ENCODE data around the gene G3BP2. TPM values are rescaled to one million over a fixed set of nuclear protein-coding genes. Genes with fewer than 3 reads are reported as not detected.

G3BP2 gene
- total and polyA plus RNA-seq, 2 donors (not counting 1 experiment from before 2014, with no cell fraction given): 33.0 to 154 TPM

DNA sequence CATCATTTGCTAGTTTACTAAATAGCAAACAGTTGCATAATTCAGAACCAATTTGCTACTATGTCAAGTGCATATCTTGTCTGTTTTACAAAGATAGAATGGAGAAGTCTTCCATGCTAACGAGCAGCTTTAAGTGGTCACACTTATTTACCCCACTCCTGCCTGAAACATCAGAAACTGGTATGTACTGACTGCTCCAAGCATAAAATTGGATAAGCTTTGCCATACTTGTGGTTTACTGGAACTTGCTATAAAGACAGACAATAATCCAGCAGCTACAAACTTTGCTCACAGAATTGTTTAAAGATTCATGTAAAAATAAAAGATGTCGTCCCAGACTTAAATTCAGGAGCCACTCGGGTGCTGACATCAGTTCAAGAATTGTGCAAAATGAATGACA, 29.6 kb downstream of the G3BP2 start:
- Histone ChIP-seq H3K36me3 (replicated peaks in 1 of 2; ENCODE audit: control extremely low read depth in 1 of 2, control insufficient read depth in 1 of 2, extremely low read depth in 1 of 2, insufficient read depth in 2 of 2, low read length in 1 of 2) (peaks cover 23 to 44% of the 10 kb centered on the region in 2 experiments), H3K9me3 (ENCODE audit: control extremely low read depth in 1 of 3, control insufficient read depth in 2 of 3, insufficient read depth in 1 of 3, low read length in 2 of 3) (no peaks in the 10 kb centered on the region), H3K79me2 (ENCODE audit: control insufficient read depth, insufficient read depth, low read length) (no peaks in the 10 kb centered on the region), H4K20me1 (ENCODE audit: control insufficient read depth, insufficient read depth, low read length, poor library complexity, severe bottlenecking) (peaks cover under 1% of the 10 kb centered on the region), H3K27ac (ENCODE audit: low read length in 2 of 2) (no peak overlapping the region), H3K4me2 (replicated peaks; ENCODE audit: low read depth, low read length, poor library complexity, severe bottlenecking) (no peak overlapping the region), H3K9ac (ENCODE audit: low read length) (no peak overlapping the region), H3K4me1 (ENCODE audit: control insufficient read depth in 2 of 2, insufficient read depth in 2 of 2, low read length in 2 of 2) (no peaks in the 10 kb centered on the region), H3K4me3 (ENCODE audit: control extremely low read depth in 1 of 5, extremely low read depth in 1 of 5, insufficient read depth in 1 of 5, low read depth in 2 of 5, low read length in 4 of 5) (no peak overlapping the region), H3K27me3 (replicated peaks in 1 of 4; ENCODE audit: control extremely low read depth in 1 of 4, control insufficient read depth in 3 of 4, insufficient read depth in 4 of 4, low read length in 3 of 4) (no peaks in the 10 kb centered on the region), H2AFZ (ENCODE audit: insufficient read depth, low read depth, low read length, poor library complexity, severe bottlenecking) (no peak overlapping the region)
- Mint-ChIP-seq H3K27me3 (no peaks in the 10 kb centered on the region), H3K27ac (no peak overlapping the region), H3K9me3 (ENCODE audit: insufficient read depth) (no peaks in the 10 kb centered on the region), H3K4me1 (no peaks in the 10 kb centered on the region), H3K4me3 (no peak overlapping the region)
- POLR2A ChIA-PET: no interaction called here
- CTCF ChIA-PET: interaction anchor here (0.5 to 1.4 kb wide), 3 partner anchors 24 to 90 kb away, joined by 3 to 5 read pairs (median 4); no protein-coding TSS in a partner anchor
- 89% methylated on average over 2 of the region's 3 CpGs for WGBS (ENCODE audit: insufficient coverage)
- intact Hi-C loops (cut with micrococcal nuclease): no loop called here
- no peak for ATAC-seq (ENCODE audit: low read depth)
- TF ChIP-seq, protein P1, sequence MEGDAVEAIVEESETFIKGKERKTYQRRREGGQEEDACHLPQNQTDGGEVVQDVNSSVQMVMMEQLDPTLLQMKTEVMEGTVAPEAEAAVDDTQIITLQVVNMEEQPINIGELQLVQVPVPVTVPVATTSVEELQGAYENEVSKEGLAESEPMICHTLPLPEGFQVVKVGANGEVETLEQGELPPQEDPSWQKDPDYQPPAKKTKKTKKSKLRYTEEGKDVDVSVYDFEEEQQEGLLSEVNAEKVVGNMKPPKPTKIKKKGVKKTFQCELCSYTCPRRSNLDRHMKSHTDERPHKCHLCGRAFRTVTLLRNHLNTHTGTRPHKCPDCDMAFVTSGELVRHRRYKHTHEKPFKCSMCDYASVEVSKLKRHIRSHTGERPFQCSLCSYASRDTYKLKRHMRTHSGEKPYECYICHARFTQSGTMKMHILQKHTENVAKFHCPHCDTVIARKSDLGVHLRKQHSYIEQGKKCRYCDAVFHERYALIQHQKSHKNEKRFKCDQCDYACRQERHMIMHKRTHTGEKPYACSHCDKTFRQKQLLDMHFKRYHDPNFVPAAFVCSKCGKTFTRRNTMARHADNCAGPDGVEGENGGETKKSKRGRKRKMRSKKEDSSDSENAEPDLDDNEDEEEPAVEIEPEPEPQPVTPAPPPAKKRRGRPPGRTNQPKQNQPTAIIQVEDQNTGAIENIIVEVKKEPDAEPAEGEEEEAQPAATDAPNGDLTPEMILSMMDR (IDR thresholded peaks at IDR 0.05): no peak
- no peak for TF ChIP-seq EZH2 (IDR thresholded peaks at IDR 0.05; ENCODE audit: borderline replicate concordance, insufficient read depth, low read depth, low read length, poor library complexity, severe bottlenecking)
- DNase-seq: no peak

DNA sequence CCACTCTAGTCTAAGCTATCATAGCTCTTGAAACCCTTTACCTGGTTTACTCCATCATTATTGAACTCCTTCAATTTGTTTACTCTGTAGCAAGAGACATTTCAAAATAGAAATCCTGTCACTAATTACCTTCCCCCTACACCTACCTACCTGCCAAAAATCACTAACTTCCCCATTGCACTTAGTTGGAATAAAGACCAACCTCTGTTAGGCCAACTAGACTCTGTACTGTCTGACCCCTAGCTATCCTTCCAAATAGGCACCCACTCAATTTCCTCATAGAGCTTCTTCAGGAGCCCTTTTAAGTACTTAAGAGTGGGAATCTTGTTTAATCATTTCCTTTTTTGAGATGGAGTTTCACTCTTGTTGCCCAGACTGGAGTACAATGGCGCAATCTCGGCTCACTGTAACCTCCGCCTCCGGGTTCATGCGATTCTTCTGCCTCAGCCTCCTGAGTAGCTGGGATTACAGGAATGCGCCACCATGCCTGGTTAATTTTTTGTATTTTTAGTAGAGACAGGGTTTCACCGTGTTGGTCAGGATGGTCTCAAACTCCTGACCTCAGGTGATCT, 34.0 kb downstream of the G3BP2 start:
- no peak overlapping the region for H3K4me3 Mint-ChIP-seq

More for the DNA sequence above, 34.0 kb downstream of the G3BP2 start:
- DNase-seq (no peak), ATAC-seq (ENCODE audit: low read depth) (no peak)
- intact Hi-C loops (cut with micrococcal nuclease): loop anchor here (10.0 kb wide), 1 partner anchor 306 kb away; the partner anchor contains the start of gene NAAA
- Histone ChIP-seq H3K4me2 (replicated peaks; ENCODE audit: low read depth, low read length, poor library complexity, severe bottlenecking) (no peak overlapping the region), H4K20me1 (ENCODE audit: control insufficient read depth, insufficient read depth, low read length, poor library complexity, severe bottlenecking) (no peaks in the 10 kb centered on the region), H3K9me3 (ENCODE audit: control extremely low read depth in 1 of 3, control insufficient read depth in 2 of 3, insufficient read depth in 1 of 3, low read length in 2 of 3) (no peaks in the 10 kb centered on the region), H3K4me3 (ENCODE audit: control extremely low read depth in 1 of 5, extremely low read depth in 1 of 5, insufficient read depth in 1 of 5, low read depth in 2 of 5, low read length in 4 of 5) (no peak overlapping the region), H3K4me1 (ENCODE audit: control insufficient read depth in 2 of 2, insufficient read depth in 2 of 2, low read length in 2 of 2) (no peaks in the 10 kb centered on the region), H3K36me3 (replicated peaks in 1 of 2; ENCODE audit: control extremely low read depth in 1 of 2, control insufficient read depth in 1 of 2, extremely low read depth in 1 of 2, insufficient read depth in 2 of 2, low read length in 1 of 2) (peaks cover 2 to 3% of the 10 kb centered on the region in 2 experiments), H3K27me3 (replicated peaks in 1 of 4; ENCODE audit: control extremely low read depth in 1 of 4, control insufficient read depth in 3 of 4, insufficient read depth in 4 of 4, low read length in 3 of 4) (no peaks in the 10 kb centered on the region), H3K79me2 (ENCODE audit: control insufficient read depth, insufficient read depth, low read length) (no peaks in the 10 kb centered on the region), H2AFZ (ENCODE audit: insufficient read depth, low read depth, low read length, poor library complexity, severe bottlenecking) (no peak overlapping the region), H3K9ac (ENCODE audit: low read length) (no peak overlapping the region), H3K27ac (ENCODE audit: low read length in 2 of 2) (no peak overlapping the region)
- no peak overlapping the region for H3K27ac Mint-ChIP-seq
- ChIA-PET POLR2A (no interaction called here), CTCF (no interaction called here)
- no peaks in the 10 kb centered on the region for H3K9me3 Mint-ChIP-seq (ENCODE audit: insufficient read depth)
- H3K27me3 Mint-ChIP-seq: no peaks in the 10 kb centered on the region
- TF ChIP-seq, protein P1 (IDR thresholded peaks at IDR 0.05): no peak
- no peak for TF ChIP-seq EZH2 (IDR thresholded peaks at IDR 0.05; ENCODE audit: borderline replicate concordance, insufficient read depth, low read depth, low read length, poor library complexity, severe bottlenecking)
- H3K4me1 Mint-ChIP-seq: no peaks in the 10 kb centered on the region
- 96% methylated on average over 7 of the region's 7 CpGs for WGBS (ENCODE audit: insufficient coverage)

Data from B cell (primary cell).